Measurements from ENCODE around the gene FNIP2.
"Not testable (repeated sequence)": the region's sequence is repeated elsewhere in the genome, so short reads cannot be mapped to it uniquely, and the experiment has no call there.

Gene FNIP2

GRCh38 chr4:158805635-158806471 lies 37.0 kb downstream of the FNIP2 start:
- no peak overlapping the region for H3K4me3 ChIP-seq (ENCODE audit: low read depth, low read length)
- no peak for TF ChIP-seq CTCF (IDR thresholded peaks at IDR 0.05; ENCODE audit: low read depth, low read length)

- no peak overlapping the region for H3K4me3 ChIP-seq (ENCODE audit: low read depth, low read length)
- TF ChIP-seq CTCF (IDR thresholded peaks at IDR 0.05; ENCODE audit: low read depth, low read length): no peak
Observed at GRCh38 chr4:158807691-158808090, 38.9 kb downstream of the FNIP2 start.

GRCh38 chr4:158808399-158808798 lies 39.6 kb downstream of the FNIP2 start:
- no peak overlapping the region for H3K4me3 ChIP-seq (ENCODE audit: low read depth, low read length)
- no peak for TF ChIP-seq CTCF (IDR thresholded peaks at IDR 0.05; ENCODE audit: low read depth, low read length)

GRCh38 chr4:158809208-158809607 lies 40.4 kb downstream of the FNIP2 start:
- H3K4me3 ChIP-seq (ENCODE audit: low read depth, low read length): not testable (repeated sequence)

GRCh38 chr4:158809611-158810486 lies 41.0 kb downstream of the FNIP2 start:
- H3K4me3 ChIP-seq (ENCODE audit: low read depth, low read length): peak overlapping the region; percentile 28
- TF ChIP-seq CTCF (IDR thresholded peaks at IDR 0.05; ENCODE audit: low read depth, low read length): no peak

GRCh38 chr4:158810487-158811215 lies 41.8 kb downstream of the FNIP2 start:
- H3K4me3 ChIP-seq (ENCODE audit: low read depth, low read length): peak overlapping the region; percentile 28; the same call in 1 of the 2 replicates
- no peak for TF ChIP-seq CTCF (IDR thresholded peaks at IDR 0.05; ENCODE audit: low read depth, low read length)

- TF ChIP-seq CTCF (IDR thresholded peaks at IDR 0.05; ENCODE audit: low read depth, low read length): no peak
- no peak overlapping the region for H3K4me3 ChIP-seq (ENCODE audit: low read depth, low read length)
Observed at GRCh38 chr4:158811216-158811540, 42.4 kb downstream of the FNIP2 start.
